Measurements from ENCODE around the gene TENT4A. TPM values are rescaled to one million over a fixed set of nuclear protein-coding genes. Genes with fewer than 3 reads are reported as not detected.
A peak's percentile ranks its signal among the peaks of the same experiment; 100 is the strongest.
"Not testable (repeated sequence)": the region's sequence is repeated elsewhere in the genome, so short reads cannot be mapped to it uniquely, and the experiment has no call there.

The TENT4A gene
- total RNA-seq, 4 donors from 2014 or later = 8.0 to 30.7 (median 17.9) TPM

DNA sequence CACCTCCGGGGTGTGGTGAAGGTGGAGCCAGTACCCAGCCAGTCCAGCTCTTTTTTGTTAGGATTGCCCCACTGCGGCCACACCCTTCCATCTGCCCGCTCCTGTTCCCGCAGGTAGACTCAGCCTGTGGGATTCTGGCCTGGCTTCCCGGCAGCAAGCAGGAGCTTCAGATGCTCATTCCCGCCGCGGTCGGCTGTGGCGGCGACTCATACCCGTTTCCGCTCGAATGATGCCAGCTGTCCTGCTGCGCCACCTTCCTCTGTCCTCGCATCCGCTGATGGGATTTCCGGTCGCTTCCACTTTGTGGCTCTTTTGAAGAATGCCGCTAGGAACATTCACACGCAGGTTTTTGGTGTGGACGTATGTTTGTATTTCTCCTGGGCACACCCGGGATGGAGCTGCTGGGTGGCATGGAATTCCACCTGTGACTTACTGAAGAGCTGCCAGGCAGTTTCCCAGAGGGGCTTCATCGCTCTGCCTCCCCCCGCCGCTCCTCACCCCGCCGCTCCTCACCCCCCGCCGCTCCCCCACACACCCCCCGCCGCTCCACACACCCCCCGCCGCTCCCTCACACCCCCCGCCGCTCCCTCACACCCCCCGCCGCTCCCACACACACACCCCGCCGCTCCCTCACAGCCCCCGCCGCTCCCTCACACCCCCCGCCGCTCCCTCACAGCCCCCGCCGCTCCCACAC is 60.3 kb downstream of the TENT4A start:
- no peak overlapping the region for H3K4me3 ChIP-seq
- H3K27me3 ChIP-seq = no peaks in the 10 kb centered on the region
- no peaks in the 10 kb centered on the region for H3K9me3 ChIP-seq
- H3K36me3 ChIP-seq = no peaks in the 10 kb centered on the region
- TF ChIP-seq, protein P1, sequence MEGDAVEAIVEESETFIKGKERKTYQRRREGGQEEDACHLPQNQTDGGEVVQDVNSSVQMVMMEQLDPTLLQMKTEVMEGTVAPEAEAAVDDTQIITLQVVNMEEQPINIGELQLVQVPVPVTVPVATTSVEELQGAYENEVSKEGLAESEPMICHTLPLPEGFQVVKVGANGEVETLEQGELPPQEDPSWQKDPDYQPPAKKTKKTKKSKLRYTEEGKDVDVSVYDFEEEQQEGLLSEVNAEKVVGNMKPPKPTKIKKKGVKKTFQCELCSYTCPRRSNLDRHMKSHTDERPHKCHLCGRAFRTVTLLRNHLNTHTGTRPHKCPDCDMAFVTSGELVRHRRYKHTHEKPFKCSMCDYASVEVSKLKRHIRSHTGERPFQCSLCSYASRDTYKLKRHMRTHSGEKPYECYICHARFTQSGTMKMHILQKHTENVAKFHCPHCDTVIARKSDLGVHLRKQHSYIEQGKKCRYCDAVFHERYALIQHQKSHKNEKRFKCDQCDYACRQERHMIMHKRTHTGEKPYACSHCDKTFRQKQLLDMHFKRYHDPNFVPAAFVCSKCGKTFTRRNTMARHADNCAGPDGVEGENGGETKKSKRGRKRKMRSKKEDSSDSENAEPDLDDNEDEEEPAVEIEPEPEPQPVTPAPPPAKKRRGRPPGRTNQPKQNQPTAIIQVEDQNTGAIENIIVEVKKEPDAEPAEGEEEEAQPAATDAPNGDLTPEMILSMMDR (IDR thresholded peaks at IDR 0.05) = no peak
- no peak for TF ChIP-seq POLR2A (IDR thresholded peaks at IDR 0.05)
- no peak overlapping the region for H3K27ac ChIP-seq
- intact Hi-C loops (cut with DNase I) = no loop called here
- H3K4me1 ChIP-seq = no peaks in the 10 kb centered on the region
- DNase-seq = no peak
- 89 to 91% methylated on average over 15 to 27 of the region's 46 CpGs for WGBS, 2 donors

DNA sequence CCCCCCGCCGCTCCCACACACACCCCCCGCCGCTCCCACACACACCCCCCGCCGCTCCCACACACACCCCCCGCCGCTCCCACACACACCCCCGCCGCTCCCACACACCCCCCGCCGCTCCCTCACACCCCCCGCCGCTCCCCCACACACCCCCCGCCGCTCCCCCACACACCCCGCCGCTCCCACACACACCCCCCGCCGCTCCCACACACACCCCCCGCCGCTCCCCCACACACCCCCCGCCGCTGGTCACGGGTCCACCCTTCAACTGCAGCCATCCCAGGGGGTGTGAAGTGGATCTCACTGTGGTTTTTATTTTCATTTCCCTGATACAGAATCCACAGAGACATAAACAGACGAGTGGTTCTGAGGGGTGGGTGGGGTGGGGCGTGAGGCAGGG is 61.0 kb downstream of the TENT4A start:
- H3K9me3 ChIP-seq; H3K27me3 ChIP-seq; H3K4me3 ChIP-seq; DNase-seq; intact Hi-C loops (cut with DNase I); H3K36me3 ChIP-seq; H3K27ac ChIP-seq; H3K4me1 ChIP-seq: not testable (repeated sequence)
- WGBS, 2 donors = 40% methylated on average over 1 of the region's 27 CpGs; no CpG with 5 or more reads in 1 of the 2 donors

DNA sequence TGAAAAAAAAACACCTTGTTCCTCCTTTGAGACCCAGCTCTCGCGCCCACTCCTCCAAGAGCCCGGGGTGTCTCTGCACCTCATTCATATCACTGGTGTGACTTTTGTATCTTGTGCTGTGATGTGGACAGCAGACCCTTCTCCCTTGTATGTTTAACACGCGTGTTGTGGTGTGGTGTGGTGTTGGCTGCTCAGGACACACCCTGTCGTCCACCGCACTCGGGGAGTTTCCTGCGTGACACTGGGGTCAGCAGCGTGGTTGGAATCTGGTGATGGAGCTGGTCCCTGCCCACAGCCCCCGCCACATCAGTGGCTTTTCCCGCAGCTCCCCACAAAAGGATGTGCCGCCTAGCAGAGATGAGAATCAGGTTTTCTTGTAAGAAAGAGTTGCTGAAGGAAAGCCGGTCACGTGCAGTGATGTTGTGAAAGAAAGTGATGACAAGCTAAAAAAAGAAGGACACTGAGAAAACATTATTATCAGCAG is 61.5 kb downstream of the TENT4A start:
- no peak for TF ChIP-seq POLR2A (IDR thresholded peaks at IDR 0.05)
- TF ChIP-seq, protein P1 (IDR thresholded peaks at IDR 0.05) = no peak
- Histone ChIP-seq H3K27ac (no peak overlapping the region), H3K4me3 (no peak overlapping the region), H3K27me3 (no peaks in the 10 kb centered on the region), H3K4me1 (no peaks in the 10 kb centered on the region), H3K9me3 (no peaks in the 10 kb centered on the region), H3K36me3 (no peaks in the 10 kb centered on the region)
- intact Hi-C loops (cut with DNase I) = no loop called here
- no peak for DNase-seq
- WGBS, 2 donors = 59 to 65% methylated on average over 13 to 15 of the region's 15 CpGs

DNA sequence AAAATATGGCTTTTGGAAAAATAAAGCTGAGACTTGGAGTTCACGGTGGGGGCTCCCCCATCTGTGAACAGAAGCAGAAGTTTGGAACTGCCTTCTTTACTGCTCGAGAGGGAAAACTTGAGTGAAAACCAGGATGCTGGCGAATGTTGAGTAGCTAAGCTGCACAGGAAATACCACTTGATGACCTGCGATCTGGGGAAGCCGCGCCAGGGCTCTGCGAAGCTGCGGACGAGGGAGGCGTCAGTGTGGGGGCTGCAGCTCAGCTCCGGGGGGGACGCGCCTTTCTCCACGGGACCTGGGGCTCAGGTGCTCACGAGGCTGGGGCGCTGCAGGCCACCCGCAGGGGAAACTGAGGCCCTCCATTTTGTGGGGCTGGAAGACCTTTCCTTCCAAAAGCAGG is 62.3 kb downstream of the TENT4A start:
- no peak for TF ChIP-seq POLR2A (IDR thresholded peaks at IDR 0.05)
- TF ChIP-seq, protein P1 (IDR thresholded peaks at IDR 0.05) = no peak
- H3K4me3 ChIP-seq = no peak overlapping the region
- no peaks in the 10 kb centered on the region for H3K9me3 ChIP-seq
- no peaks in the 10 kb centered on the region for H3K27me3 ChIP-seq
- H3K36me3 ChIP-seq = no peaks in the 10 kb centered on the region
- intact Hi-C loops (cut with DNase I) = no loop called here
- no peak overlapping the region for H3K27ac ChIP-seq
- no peak for DNase-seq
- no peaks in the 10 kb centered on the region for H3K4me1 ChIP-seq
- 52 to 80% methylated on average over 13 to 15 of the region's 17 CpGs for WGBS, 2 donors

DNA sequence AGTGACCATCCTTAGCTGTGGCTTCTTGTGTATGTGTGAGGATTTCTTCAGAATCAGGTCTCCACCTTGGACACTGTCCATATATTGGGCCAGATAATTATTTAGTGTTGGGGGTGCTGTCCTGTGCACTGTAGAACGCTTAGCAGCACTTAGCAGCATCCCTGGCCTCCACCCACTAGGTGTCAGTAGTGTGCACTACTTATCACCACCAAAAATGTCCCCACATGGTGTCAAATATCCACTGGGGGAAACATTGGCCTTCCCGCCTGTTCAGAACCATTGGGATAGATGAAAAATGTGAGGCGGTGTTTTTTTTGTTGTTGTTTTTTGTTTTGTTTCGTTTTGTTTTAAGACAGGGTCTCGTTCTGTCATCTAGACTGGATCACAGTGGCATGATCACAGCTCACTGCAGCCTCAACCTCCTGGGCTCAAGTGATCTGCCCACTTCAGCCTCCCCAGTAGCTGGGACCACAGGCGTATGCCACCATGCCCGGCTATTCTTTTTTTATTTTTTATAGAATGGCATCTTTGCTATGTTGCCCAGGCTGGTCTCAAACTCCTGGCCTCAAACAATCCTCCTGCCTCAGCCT is 67.7 kb downstream of the TENT4A start:
- WGBS, 2 donors = 94 to 96% methylated on average over 7 of the region's 7 CpGs
- intact Hi-C loops (cut with DNase I) = no loop called here
- Histone ChIP-seq H3K4me3 (no peak overlapping the region), H3K36me3 (no peaks in the 10 kb centered on the region), H3K4me1 (no peaks in the 10 kb centered on the region), H3K27me3 (no peaks in the 10 kb centered on the region), H3K9me3 (no peaks in the 10 kb centered on the region), H3K27ac (no peak overlapping the region)
- TF ChIP-seq, protein P1 (IDR thresholded peaks at IDR 0.05) = peak in 3 of 6 experiments; percentile 7 to 42 (median 20)
- TF ChIP-seq POLR2A (IDR thresholded peaks at IDR 0.05) = no peak
- no peak for DNase-seq

Measured in esophagus squamous epithelium (tissue), 5 donors.